ENCODE results near the gene SLC22A9.

DNA sequence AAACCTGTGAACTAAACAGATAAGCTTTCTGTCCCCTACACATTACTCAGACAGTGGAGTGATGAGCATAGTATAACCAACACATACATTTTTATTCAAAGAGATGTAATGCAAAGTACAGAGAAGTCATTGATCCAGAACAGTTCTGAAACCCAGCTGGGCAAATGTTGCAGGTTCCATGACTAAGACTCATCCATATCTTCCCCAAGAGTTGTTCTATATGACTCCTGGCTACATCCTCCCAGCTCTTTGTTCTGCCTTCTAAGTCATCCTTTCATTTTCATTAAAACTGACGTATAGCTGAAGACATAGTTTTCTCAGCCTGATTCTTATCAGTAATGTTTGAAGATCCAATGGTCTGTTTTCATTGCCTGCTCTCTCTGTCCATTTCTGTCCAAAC, 74.1 kb downstream of the SLC22A9 start:
- TF ChIP-seq EZH2 (IDR thresholded peaks at IDR 0.05; ENCODE audit: low read length, unreplicated experiment) (no peak), CTCF (conservative IDR thresholded peaks at IDR 0.05; ENCODE audit: low read depth, low read length) (no peak), EZH2phosphoT487 (IDR thresholded peaks at IDR 0.05; ENCODE audit: borderline replicate concordance, low read length) (no peak)
